Stimulated activated CD8-positive, alpha-beta memory T cell treated with anti-CD3 and anti-CD28 coated beads, Interleukin-7, amount 100 ng/mL, for 24 hours (primary cell): ENCODE measurements around the gene FURIN.
"Not testable (repeated sequence)": the region's sequence is repeated elsewhere in the genome, so short reads cannot be mapped to it uniquely, and the experiment has no call there.

ENCODE experiments used
- DNase-seq: peaks from one replicate; pipeline ENCODE4 v3.0.0-alpha.2; 2020; ENCODE audit warnings: low read depth

FURIN gene

GRCh38 chr15:90902840-90903732, 34.7 kb downstream of the FURIN start, which contains the start of gene MAN2A2:
MAN2A2 (plus strand) TSS chr15:90903302; CDS start chr15:90904208, 906 bp downstream.
- peak; percentile 46 for DNase-seq

GRCh38 chr15:90903733-90904536, 35.5 kb downstream of the FURIN start:
- DNase-seq = no peak

DNA sequence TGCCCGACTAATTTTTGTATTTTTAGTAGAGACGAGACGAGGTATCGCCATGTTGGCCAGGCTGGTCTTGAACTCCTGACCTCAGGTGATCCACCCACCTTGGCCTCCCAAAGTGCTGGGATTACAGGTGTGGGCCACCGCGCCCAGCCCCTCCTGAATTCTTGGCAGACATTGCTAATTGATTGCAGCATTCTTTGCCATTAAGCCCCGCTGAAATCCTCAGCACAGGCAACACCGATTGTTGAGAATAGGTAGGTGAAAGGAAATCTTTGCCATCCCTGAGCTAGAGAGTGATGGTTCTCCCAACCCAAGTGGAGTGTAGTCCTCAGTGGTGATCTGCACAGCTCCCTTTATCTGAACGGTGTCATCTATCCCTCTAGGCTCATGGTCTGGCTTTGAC, 36.4 kb downstream of the FURIN start:
- DNase-seq = no peak

- no peak for DNase-seq
These were observed 37.2 kb downstream of the FURIN start for GRCh38 chr15:90905306-90906180.

DNA sequence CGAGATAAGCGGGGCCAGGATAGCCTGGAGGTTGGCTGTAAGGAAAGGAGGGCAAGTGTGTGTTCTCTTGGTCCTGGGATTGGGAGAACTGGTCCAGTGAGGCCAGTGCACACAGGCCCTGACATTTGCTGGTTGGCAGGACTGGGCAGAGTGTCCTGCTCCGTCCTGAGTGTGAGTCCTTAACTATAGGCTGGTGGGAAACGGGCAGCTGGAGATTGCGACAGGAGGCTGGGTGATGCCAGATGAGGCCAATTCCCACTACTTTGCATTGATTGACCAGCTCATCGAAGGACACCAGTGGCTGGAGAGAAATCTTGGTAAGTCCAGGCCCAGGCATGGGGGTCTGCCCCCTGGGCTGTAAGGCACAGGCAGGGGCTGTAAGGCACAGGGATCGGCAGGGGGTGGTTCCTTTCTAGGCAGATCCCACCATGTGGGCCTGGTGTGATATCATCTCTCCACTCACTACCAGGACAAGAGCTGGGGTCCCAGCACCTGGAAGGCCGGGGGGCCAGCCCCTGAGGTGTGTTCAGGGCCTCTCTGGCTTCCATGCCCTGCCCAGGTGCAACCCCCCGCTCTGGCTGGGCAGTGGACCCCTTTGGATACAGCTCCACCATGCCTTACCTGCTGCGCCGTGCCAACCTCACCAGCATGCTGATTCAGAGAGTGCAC, 37.9 kb downstream of the FURIN start:
- no peak for DNase-seq

DNA sequence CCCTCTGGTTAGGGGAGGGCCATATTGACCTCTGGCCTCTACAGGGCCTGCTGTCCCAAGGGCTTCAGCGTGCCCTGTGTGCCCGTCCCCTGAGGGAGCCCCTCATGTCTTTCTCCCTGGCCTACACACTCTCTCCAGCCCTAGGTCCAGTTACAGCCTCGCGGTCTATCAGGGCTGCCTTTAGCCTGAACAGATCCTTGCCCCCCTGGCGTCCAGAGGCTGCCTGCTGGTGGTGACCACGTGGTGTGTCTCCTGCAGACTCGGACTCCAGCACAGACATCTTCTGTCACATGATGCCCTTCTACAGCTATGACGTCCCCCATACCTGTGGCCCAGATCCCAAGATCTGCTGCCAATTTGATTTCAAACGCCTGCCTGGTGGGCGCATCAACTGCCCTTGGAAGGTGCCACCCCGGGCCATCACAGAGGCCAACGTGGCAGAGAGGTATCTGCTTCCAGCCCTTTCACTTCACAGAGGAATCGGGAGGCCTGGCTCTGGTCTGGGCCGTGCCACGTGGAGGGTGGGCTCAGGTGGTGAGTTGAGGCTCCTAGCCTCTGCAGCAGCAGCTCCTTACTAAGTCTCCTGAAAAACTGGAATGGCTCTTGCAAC, 38.8 kb downstream of the FURIN start:
- no peak for DNase-seq

- DNase-seq = no peak
These were observed 39.6 kb downstream of the FURIN start for GRCh38 chr15:90907838-90908507.

DNA sequence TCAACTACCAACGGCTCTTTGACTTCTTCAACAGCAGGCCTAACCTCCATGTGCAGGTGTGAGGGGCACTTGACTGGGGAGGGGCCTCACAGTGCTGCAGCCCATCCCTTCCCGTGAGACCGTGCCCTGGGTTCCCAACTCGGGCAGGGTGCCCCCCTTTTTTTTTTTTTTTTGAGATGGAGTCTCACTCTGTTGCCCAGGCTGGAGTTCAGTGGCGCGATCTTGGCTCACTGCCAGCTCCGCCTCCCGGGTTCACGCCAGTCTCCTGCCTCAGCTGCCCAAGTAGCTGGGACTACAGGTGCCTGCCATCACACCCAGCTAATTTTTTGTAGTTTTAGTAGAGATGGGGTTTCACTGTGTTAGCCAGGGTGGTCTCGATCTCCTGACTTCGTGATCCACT, 41.1 kb downstream of the FURIN start:
- DNase-seq = not testable (repeated sequence)

- DNase-seq = no peak
These were observed 41.6 kb downstream of the FURIN start for GRCh38 chr15:90909976-90910375.

DNA sequence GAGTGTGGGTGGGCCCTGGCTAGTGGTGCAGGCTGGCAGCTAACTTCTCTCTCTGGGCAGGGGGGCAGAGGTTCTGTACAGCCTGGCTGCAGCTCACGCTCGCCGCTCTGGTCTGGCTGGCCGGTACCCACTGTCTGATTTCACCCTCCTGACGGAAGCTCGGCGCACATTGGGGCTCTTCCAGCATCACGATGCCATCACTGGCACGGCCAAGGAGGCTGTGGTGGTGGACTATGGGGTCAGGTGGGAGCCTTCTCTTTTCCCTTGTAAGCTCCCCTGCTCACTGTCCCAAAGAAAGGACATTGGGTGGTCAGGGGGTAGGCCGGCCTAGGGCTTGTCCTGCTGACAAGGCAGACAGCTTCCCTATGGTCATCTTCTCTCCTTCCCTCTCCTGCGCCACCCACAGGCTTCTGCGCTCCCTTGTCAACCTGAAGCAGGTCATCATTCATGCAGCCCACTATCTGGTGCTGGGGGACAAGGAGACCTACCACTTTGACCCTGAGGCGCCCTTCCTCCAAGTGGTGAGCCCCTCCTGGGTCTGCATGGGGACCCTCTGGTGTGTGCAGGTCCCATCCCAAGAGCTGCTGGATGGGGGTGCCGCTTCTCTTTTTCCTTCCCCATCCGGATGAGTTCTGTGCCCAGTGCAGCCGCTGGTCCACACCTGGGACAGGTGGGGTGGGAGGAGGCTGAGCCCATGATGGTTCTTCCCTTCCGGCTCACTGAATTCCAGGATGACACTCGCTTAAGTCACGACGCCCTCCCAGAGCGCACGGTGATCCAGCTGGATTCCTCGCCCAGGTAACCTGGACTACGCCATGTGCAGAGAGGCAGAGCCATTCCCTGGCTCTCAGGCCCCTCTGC, 42.3 kb downstream of the FURIN start:
- no peak for DNase-seq

DNA sequence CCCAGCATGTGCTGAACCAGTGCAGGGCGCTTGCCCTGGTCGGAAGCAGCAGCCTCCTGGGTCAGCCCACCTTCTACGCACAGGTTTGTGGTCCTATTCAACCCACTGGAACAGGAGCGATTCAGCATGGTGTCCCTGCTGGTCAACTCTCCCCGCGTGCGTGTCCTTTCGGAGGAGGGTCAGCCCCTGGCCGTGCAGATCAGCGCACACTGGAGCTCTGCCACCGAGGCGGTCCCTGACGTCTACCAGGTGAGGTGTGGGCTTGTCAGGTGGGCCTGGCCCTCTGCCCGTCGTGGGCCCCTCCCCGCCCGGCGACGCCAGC, 42.9 kb downstream of the FURIN start:
- DNase-seq = no peak

- no peak for DNase-seq
These were observed 43.8 kb downstream of the FURIN start for GRCh38 chr15:90911906-90912769.

GRCh38 chr15:90912770-90913075, 44.3 kb downstream of the FURIN start:
- no peak for DNase-seq

GRCh38 chr15:90913398-90913944, 45.1 kb downstream of the FURIN start:
- no peak for DNase-seq

GRCh38 chr15:90914305-90915080, 46.1 kb downstream of the FURIN start:
- no peak for DNase-seq

DNA sequence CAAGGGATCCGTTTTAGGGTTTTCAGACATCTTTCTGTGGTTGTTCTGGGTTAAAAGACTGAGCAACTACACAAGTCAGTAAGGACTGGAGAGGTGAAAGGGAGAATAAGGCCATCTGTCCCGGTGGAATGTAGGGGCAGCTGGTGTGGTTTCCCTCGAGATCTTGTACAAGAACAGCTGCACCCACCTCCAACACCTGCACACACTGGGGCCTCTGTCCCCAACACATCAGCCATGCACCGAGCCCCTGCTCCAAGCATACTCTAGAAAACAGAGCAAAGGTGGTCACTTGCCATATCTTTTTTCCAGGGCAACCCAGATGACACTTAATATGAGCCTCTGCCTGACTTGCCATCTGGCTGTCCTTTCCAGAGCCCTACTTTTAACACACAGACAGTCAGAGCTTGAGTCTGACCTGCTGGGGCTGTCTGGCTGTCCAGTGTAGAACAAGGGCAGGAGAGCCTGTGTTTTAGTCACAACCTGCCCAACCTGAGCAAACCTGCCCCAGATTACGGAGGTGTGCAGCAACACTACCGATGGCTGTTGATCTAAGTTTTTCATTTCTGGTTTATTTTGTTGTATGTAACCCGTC, 46.9 kb downstream of the FURIN start:
- no peak for DNase-seq

- no peak for DNase-seq
These were observed 47.5 kb downstream of the FURIN start for GRCh38 chr15:90915808-90916440.
